ENCODE results near the gene NTN5.
"Not testable (repeated sequence)": the region's sequence is repeated elsewhere in the genome, so short reads cannot be mapped to it uniquely, and the experiment has no call there.

Gene NTN5, protein sequence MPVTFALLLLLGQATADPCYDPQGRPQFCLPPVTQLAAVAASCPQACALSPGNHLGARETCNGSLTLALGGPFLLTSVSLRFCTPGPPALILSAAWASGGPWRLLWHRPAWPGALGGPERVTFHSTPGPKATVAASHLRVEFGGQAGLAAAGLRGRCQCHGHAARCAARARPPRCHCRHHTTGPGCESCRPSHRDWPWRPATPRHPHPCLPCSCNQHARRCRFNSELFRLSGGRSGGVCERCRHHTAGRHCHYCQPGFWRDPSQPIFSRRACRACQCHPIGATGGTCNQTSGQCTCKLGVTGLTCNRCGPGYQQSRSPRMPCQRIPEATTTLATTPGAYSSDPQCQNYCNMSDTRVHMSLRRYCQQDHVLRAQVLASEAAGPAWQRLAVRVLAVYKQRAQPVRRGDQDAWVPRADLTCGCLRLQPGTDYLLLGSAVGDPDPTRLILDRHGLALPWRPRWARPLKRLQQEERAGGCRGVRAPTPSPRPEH

DNA sequence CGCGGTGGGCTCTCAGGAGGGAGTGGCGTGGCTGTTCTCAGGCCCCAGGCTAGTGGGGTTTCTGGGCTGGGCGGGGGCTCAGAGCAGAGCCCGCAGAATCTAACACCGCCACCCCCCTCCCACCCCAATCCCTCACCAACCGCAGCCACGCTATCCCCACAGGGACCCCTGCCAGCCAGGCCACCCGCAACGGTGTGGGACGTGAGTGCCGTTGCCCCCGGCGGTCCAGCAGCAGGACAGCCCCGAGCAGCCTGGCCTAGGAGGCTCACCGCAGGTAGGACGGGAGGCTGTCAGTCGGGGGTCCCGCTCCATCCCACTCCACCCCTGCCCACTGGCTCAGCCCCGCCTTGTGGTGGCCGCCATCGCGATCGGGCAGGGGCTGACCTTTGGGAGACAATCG is at the start of gene NTN5:
Gene NTN5 (minus strand): TSS at position 24 of the 400 bp plus-strand sequence. CDS start 2,031 bp downstream, outside the sequence.
- no peak for DNase-seq

DNA sequence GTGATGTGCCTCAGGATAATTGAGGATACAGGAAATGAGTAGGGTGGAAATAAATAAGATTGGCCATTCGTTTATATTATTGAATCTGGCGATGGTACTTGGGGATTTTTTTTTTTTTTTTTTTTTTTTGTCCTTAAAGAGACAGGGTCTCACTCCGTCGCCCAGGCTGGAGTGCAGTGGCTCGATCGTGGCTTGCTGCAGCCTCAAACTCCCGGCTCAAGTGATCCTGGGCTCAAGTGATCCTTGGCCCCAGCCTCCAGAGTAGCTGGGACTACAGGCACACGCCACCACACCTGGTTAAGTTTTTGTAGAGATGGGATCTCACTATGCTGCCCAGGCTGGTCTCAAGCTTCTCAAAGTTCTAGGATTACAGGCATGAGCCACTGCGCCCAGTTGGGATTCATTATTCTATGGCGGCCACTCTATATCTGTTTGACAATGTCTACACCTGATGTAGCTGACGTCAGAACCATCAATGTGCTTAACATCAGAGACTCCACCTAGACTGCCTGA is 49.4 kb upstream of the NTN5 start:
- no peak for DNase-seq

DNA sequence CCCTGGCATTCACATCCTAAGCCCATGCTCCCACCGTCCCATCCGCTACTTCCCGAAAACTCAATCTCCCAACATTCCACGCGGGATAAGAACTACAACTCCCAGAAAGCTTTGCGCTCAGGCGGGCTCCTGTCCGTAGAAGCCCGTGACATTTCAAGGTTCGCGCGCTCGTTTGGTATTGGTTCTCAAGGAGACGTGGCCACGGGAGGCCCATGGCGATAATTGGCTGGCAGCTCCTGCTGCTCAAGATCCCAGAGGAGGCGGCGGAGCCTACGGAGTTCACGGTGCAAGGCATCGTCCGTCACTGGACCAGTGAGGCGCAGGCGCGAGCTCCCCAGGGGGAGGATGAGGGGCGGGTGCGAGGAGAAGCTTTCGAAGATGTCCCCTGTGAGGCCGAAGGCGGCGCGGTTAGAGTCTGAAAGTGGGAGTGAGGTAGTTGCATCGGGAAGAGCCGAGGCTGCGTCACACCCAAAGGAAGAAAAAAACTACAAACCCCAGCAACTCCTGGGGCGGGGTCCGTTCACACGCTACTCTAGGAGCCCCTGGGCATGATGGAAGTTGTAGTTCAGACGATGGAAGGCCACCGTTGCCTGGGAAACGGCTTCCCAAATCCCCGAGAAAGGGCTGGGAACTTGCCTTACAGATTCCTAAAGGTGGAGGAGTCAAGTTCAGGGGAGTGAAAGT is 47.9 kb upstream of the NTN5 start:
- DNase-seq = peak; percentile 99

DNA sequence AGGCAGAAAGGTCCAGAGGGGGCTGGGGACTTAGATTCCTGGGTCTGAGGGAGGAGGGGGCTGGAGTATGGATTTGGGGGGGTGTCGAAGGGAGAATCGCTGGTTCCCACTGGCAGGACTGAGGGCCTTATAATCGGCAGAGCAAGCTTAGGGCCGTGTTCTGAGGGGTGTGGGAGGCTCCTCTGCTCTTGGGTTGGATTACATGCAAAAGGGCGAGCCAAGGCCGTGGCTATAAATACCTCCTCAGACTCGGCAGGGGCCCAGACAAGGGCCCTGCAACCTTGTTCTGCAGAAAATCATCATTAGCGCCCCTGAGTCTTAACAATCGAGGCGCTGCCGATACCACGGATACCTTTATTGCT is 47.4 kb upstream of the NTN5 start:
- no peak for DNase-seq

DNA sequence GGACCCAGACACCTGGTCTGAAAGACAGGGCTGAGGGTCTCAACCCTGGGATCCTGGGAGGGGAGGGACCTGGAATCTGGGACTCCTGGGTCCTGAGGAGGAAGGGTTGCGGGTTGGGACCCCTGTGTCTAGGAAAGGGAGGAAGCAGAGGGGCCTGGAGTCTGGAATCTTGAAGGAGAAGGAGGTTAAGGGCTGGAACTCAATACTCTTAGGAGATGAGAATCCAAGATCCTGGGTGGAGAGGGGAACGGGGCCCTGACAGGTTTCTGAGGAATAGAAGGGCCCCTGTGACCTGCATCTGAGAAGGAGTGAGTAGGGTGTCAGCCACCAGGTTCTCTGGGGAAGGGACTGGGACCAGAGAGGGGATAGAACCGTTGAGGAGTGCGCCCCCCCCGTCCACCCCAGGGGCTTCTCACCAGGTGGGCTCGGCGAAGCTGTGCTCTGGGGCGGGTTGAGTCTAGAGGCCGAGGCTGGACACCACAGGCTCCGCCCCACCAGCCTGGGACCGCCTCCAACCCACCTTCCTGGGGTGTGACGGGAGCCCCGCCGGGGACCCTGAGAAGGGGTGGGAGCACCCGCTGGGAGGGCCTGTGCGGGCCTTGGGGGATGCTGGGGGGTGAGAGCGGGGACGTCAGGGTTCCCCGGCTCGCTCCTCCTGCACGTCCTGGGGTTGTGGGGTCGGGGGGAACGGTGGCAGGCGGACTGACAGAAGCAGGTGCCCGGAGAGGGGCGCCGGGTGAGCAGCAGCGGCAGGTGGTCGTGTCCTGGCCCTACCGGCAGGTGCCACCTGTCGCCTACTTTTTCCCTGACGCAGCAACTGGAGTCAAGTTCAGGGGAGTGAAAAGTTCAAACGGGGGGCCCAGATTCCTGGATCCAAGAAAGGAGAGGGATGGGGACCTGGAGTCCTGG is 46.7 kb upstream of the NTN5 start, which contains the start of gene MAMSTR:
Gene MAMSTR (minus strand): TSS at position 463 of the 909 bp plus-strand sequence. CDS start 694 bp downstream, outside the sequence.
- DNase-seq = peak; percentile 36

DNA sequence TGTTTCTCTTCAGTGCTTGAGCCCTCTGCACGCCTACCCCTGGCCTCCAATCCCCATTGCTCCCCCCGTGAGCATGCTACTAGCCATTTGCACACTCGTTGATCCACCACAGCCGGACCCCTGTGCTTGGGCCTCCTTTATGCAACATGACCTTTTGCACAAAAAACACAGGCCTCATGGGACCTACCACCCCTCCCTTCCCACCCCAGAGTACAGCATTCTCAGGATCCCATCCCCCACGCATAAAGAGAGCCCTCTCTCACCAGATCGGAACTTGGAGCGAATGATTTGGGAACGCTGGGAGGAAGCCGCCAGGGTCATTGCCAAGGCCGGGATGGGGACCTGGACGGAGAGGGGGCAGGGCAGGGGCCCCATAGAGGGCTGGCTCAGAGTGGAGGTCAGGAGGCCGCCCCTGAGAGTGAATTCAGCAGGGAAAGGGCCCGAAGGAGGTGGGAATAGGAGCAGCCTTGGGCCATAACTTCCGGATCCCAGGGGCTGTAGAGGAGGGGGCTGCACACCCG is 46.0 kb upstream of the NTN5 start:
- DNase-seq = no peak

DNA sequence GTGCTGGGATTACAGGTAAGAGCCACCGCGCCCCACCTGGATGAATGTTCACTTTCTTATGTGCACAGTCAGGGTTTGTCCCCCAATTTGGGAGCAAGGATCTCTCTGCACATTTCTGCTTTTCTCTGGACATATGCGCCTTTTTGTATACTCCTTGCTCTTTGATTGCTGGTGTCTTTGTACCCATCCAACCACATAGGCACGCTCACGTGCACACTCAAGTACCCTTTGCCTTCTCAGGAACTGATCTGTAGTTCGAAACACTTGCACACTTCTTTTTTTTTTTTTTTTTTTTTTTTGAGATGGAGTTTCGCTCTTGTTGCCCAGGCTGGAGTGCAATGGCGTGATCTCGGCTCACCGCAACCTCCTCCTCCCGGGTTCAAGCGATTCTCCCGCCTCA is 45.3 kb upstream of the NTN5 start:
- DNase-seq = not testable (repeated sequence)

DNA sequence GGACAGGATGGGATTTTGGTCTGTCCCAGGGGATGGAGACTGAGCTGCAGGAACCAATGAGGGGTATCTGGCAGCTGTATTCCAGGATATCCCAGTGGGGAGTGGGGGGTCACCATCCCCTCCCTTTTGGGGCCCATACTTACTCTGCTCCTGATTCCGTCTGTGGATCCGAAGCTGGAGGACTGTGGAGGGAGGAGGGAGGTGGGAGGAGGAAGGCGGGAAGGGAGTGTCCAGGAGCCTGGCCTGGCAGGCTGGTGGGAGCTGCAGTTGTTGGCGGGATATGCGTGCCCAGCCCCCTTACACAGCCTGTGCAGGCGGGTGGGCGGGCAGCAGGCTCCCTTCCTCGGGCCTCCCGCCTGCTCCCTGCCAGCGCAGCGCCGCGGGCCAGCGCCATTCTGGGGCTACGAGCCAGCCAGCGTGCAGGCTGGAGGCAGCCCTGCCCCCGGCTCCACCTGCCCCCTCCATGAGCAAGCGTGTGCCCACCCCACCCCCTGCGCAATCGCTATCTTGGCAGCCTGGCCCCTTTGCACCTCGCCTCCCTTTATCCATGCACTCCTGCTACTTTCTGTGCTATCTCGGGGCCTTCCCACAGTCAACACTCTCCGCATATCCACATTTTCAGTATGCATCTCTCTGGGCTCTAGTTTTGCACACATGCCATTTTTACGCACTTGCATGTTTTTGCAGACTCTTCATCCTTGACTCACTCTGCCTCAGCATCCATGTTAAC is 43.9 kb upstream of the NTN5 start:
- DNase-seq = peak; percentile 56

DNA sequence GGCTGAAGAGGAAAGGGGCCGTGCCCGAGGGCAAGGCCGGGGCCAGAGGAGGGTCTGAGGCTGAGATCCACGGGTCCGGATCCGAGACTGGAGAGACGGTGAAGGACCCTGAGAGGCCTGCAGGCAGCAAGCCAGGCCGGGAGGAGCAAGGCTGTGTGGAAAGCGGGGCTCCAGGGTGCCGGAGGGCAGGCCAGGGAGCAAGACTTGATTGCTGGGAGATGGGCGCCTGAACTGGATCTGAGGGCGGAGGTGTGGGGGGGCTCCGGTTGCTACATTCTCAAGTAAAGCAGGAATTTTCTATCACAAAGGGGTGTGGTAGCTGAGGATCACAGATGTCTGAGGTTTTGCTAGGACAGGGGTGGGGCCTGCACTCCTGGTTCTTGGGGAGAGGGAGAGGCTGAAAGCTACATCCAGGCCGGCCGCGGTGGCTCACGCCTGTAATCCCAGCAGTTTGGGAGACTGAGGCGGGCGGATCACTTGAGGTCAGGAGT is 42.9 kb upstream of the NTN5 start:
- no peak for DNase-seq

DNA sequence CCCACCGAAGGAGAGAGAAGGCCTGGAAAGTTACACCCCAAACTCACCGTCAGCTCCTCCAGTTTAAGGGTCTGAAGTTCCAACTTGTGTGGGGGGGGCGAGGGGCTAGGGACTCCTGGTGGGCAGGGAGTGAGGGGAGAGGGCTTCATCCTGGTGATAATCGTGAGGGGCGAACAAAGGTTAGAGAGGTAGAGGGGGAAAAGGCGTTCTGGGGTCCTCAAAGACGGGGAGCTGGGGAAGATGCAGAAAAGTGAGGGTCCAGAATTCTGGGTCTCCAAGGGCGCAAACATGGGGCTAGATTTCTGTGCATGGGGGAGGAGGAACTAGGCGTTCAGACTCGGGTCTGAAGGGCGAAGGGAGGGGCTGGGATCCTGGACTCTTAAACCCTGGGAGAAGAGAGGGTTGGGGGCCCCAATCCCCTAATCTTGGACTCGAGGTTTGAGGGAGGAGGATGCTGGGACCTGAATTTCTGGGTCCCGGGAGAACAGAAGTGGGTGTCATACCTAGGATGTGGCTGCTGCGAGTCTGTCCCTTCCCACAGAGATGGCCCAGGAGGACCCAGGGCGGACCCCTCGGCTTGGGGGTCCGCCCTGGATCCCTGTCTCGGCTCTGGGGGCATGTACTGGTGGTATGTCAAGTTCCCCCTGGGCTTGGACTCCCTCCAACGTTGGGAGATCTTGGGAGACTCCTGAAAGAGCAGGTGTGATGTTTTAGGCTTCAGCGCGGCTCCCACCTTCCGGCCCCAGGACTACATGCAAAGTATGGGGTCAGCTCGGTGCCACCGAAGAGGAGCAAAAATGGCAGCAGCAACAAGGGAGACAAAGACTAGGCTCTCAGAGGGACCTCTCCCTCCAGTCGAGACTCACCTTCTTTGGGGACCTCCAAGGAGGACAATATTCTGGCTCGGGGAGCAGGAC is 42.2 kb upstream of the NTN5 start:
- no peak for DNase-seq

DNA sequence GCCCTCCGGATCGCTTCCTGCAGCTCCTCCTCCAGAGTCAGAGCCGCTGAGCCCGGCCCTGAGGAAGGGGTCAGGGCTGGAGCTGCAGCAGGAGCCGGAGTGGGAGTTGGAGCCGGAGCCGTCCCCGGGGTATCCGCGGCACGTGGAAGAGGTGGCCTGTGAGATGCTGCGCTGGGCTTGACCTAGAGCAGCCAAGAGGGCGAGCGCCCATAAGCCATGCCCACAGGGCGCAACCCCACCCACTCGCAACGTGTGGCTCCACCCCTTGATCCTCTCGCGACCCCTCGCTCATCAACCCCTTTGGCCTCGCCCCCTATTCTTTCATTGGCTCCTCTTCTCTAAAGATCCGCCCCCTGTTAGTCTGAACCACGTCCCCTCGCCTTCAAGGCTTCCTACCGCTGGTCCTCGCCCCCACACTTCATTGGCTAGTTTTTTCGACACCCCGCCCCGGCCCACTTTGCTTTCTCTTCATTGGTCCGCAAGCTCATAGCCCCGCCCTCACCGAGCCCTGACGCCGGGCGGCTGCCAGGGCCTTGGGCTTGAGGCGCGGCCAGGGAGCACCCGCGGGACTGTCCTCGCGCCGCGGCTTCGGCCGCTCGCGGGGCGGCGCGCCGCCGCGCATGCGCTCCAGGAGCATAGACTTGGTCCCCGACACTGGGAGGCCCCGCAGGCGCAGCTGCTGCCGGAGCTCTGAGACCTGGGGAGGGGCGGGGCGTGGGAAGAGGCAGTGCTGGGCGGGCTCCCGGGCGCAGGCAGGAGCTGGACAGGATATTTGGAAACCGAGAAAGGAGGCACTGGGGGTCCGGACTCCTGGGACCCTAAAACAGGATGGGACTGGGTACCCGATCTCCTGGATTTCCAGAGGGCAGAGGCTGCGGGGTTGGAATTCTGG is 41.3 kb upstream of the NTN5 start:
- peak; percentile 100 for DNase-seq

DNA sequence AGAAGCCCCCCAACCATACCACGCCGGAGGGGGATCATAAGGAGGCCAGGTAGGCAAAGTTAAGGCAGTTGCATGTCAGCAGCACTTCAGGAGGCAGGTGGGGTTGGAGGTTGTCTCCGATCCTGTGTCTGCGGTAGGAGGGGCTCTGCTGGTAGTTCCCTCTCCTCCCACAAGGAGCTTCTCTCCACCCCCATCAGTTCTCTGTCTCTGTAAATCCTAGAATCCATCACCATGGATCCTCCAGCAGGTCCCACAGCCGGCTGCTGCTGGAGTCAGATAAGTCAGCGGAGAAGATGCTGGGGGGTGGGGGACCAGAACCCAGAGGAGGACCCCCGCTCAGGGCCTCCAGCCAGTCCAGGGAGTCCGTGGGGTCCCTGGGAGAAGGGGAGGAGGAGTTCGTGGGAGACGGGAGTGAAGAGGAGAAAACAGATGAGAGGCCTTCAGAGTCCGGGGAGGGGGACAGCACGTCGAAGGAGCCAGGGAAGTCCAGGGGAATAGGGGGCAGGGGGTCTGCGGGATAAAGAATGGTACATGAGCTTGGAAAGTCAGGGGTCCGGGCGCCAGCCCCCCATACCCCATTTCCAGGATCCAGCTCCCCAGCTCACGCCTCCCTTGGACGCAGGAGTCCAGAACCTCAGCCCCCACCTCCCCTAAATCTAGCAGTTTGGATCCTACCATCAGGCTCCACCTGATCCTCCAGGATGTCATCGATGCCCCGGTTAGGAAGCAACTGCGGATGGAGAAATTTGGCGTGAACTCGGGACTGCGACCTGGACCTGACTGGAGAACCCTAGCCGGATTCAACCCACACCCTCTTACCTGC is 40.4 kb upstream of the NTN5 start:
- DNase-seq = peak; percentile 32

DNA sequence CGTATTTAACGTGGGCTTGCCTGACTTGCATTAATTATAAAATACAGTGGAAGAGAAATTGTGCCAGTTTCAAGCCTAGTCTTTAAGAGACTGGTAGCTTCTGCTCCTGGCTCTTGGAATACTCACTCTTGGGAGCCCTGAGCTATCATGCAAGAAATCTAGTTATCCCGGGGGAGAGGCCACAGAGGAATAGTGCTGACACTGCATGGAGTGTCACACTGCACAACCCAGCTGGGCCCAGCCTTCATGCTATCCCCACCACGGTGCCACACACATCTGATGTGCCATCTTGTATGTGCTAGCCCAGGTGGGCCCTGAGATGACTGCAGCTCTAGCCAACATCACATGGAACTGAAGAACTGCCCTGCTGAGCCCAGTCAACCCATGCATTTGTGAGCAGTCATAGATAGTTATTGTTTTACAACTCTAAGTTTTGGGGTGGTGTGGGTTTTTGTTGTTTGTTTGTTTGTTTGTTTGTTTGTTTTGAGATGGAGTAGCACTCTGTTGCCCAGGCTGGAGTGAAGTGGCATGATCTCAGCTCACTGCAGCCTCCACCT is 38.4 kb upstream of the NTN5 start:
- DNase-seq = no peak

DNA sequence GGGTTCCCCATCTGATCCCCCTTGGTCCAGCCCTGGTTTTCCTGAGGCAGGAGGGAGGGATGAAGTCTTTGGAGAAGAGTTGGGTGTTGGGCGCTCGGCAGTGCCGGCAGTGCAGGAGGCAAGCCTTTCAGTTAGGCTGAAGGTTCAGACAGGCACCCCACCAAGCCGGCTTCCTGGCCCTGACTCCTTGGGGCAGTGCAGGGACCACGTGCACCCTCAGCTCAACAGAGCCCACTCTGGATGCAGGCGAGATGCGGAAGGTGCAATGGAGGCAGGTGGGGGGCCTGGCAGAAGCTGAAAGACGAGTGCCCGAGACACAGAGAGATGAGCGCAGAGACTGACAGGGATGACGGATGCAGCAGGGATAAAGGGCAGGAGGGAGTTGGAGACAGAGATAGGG is 35.7 kb upstream of the NTN5 start:
- no peak for DNase-seq

DNA sequence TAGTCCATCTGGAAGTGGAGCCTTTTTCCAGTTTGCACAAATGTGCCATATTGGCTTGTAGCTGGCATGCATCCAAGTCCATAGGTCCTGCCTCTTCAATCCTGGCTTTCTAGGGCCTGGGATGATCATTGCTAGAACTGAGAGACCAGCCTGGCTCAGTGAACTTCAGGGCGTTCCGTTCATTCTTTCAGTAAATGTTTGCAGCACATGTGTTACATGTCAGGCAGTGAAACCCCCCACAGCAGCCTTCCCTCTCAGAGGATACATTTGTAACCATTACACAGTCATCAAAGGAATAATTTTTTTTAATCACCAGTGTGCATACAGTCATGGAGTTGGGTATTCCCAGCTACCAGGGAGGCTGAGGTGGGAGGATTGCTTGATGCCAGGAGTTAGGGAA is 32.6 kb upstream of the NTN5 start:
- peak; percentile 21 for DNase-seq

DNA sequence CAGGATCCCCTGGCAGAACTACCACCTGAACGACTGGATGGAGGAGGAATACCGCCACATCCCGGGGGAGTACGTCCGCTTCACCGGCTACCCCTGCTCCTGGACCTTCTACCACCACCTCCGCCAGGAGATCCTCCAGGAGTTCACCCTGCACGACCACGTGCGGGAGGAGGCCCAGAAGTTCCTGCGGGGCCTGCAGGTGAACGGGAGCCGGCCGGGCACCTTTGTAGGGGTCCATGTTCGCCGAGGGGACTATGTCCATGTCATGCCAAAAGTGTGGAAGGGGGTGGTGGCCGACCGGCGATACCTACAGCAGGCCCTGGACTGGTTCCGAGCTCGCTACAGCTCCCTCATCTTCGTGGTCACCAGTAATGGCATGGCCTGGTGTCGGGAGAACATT is 30.5 kb upstream of the NTN5 start:
- no peak for DNase-seq

DNA sequence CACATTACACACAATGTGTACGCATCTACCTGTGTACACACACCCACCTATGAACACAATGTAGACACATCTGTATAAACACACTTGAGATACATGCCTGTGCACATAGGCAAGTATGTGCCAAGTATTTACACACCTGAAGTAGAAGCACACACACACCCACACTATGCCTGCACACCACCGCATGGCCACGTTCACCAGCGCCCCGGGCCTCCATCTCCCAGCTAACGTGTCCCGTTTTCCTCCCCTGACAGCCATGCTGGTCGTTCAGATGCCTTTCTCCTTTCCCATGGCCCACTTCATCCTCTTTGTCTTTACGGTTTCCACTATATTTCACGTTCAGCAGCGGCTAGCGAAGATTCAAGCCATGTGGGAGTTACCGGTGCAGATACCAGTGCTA is 29.9 kb upstream of the NTN5 start:
- DNase-seq = no peak

DNA sequence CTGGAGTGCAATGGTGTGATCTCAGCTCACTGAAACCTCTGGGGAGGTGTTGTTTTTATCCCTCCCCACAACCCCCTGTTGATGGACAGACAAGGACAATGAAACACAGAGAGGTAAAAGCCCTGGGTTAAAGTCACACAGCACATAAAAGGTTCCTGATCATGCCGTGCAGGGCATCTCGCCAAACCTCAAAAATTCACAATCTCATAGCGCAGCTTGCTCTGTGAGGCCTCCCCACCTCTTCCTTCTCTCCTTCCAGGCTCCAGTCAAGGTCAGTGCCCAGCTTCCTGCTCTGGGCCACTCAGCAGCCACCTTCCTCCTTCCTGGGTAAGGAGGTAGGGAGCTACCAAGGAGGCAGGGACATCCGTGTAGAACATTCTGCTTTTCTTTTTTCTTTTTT is 25.2 kb upstream of the NTN5 start:
- no peak for DNase-seq

All from NCI-H146 (cell line).